Measurements from ENCODE around the gene CRAMP1. TPM values are rescaled to one million over a fixed set of nuclear protein-coding genes. Genes with fewer than 3 reads are reported as not detected.
A peak's percentile ranks its signal among the peaks of the same experiment; 100 is the strongest.

CRAMP1 gene
- total and polyA plus RNA-seq, 5 donors: 7.1 to 18.4 (median 13.2) TPM

- no peak for ATAC-seq
- Histone ChIP-seq H3K4me3 (ENCODE audit: low read length) (no peak overlapping the region), H3K9me3 (ENCODE audit: control insufficient read depth, low read length) (no peaks in the 10 kb centered on the region), H3K27ac (ENCODE audit: low read length) (no peak overlapping the region), H3K27me3 (ENCODE audit: control insufficient read depth, insufficient read depth) (no peaks in the 10 kb centered on the region), H3K4me1 (ENCODE audit: control insufficient read depth, insufficient read depth, low read length) (no peaks in the 10 kb centered on the region)
- WGBS: 94% methylated on average over 12 of the region's 12 CpGs
- intact Hi-C loops (cut with DNase I): no loop called here
- DNase-seq: no peak
Observed at GRCh38 chr16:1634541-1634940, 22.4 kb downstream of the CRAMP1 start.

- DNase-seq: no peak
- H3K4me1 ChIP-seq (ENCODE audit: control insufficient read depth, insufficient read depth, low read length): no peaks in the 10 kb centered on the region
- no peaks in the 10 kb centered on the region for H3K27me3 ChIP-seq (ENCODE audit: control insufficient read depth, insufficient read depth)
- intact Hi-C loops (cut with DNase I): no loop called here
- H3K4me3 ChIP-seq (ENCODE audit: low read length): no peak overlapping the region
- no peaks in the 10 kb centered on the region for H3K9me3 ChIP-seq (ENCODE audit: control insufficient read depth, low read length)
- 92% methylated on average over 13 of the region's 13 CpGs for WGBS
- H3K27ac ChIP-seq (ENCODE audit: low read length): no peak overlapping the region
- ATAC-seq: no peak
Observed at GRCh38 chr16:1635070-1635469, 22.9 kb downstream of the CRAMP1 start.

- Histone ChIP-seq H3K27me3 (ENCODE audit: control insufficient read depth, insufficient read depth) (no peaks in the 10 kb centered on the region), H3K9me3 (ENCODE audit: control insufficient read depth, low read length) (no peaks in the 10 kb centered on the region), H3K4me3 (ENCODE audit: low read length) (no peak overlapping the region), H3K27ac (ENCODE audit: low read length) (no peak overlapping the region), H3K4me1 (ENCODE audit: control insufficient read depth, insufficient read depth, low read length) (no peaks in the 10 kb centered on the region)
- 88% methylated on average over 11 of the region's 11 CpGs for WGBS
- no peak for DNase-seq
- intact Hi-C loops (cut with DNase I): no loop called here
- no peak for ATAC-seq
Observed at GRCh38 chr16:1637526-1637925, 25.4 kb downstream of the CRAMP1 start.

GRCh38 chr16:1638757-1639156 lies 26.6 kb downstream of the CRAMP1 start:
- H3K4me3 ChIP-seq (ENCODE audit: low read length): no peak overlapping the region
- no peak overlapping the region for H3K27ac ChIP-seq (ENCODE audit: low read length)
- H3K9me3 ChIP-seq (ENCODE audit: control insufficient read depth, low read length): no peaks in the 10 kb centered on the region
- no peaks in the 10 kb centered on the region for H3K4me1 ChIP-seq (ENCODE audit: control insufficient read depth, insufficient read depth, low read length)
- H3K27me3 ChIP-seq (ENCODE audit: control insufficient read depth, insufficient read depth): no peaks in the 10 kb centered on the region
- WGBS: 92% methylated on average over 8 of the region's 8 CpGs
- ATAC-seq: no peak
- no peak for DNase-seq
- intact Hi-C loops (cut with DNase I): no loop called here

- no peaks in the 10 kb centered on the region for H3K9me3 ChIP-seq (ENCODE audit: control insufficient read depth, low read length)
- whole genome bisulfite sequencing: 79% methylated on average over 2 of the region's 2 CpGs
- no peaks in the 10 kb centered on the region for H3K27me3 ChIP-seq (ENCODE audit: control insufficient read depth, insufficient read depth)
- no peak overlapping the region for H3K4me3 ChIP-seq (ENCODE audit: low read length)
- H3K4me1 ChIP-seq (ENCODE audit: control insufficient read depth, insufficient read depth, low read length): no peaks in the 10 kb centered on the region
- intact Hi-C loops (cut with DNase I): no loop called here
- no peak overlapping the region for H3K27ac ChIP-seq (ENCODE audit: low read length)
- no peak for ATAC-seq
- DNase-seq: no peak
Observed at GRCh38 chr16:1639282-1639681, 27.1 kb downstream of the CRAMP1 start.

- H3K4me1 ChIP-seq (ENCODE audit: control insufficient read depth, insufficient read depth, low read length): no peaks in the 10 kb centered on the region
- whole genome bisulfite sequencing: 68% methylated on average over 11 of the region's 11 CpGs
- H3K27ac ChIP-seq (ENCODE audit: low read length): no peak overlapping the region
- no peak overlapping the region for H3K4me3 ChIP-seq (ENCODE audit: low read length)
- DNase-seq (peak in 1 of 3 donors; percentile 23), ATAC-seq (no peak)
- intact Hi-C loops (cut with DNase I): no loop called here
- H3K9me3 ChIP-seq (ENCODE audit: control insufficient read depth, low read length): no peaks in the 10 kb centered on the region
- H3K27me3 ChIP-seq (ENCODE audit: control insufficient read depth, insufficient read depth): no peaks in the 10 kb centered on the region
Observed at GRCh38 chr16:1639860-1640259, 27.7 kb downstream of the CRAMP1 start.

GRCh38 chr16:1640261-1640941 lies 28.2 kb downstream of the CRAMP1 start:
- ATAC-seq (peak in 1 of 2 donors; percentile 56), DNase-seq (peak in 1 of 3 donors; percentile 47)
- 58% methylated on average over 20 of the region's 20 CpGs for WGBS

GRCh38 chr16:1641261-1641660 lies 29.1 kb downstream of the CRAMP1 start:
- Histone ChIP-seq H3K4me3 (ENCODE audit: low read length) (no peak overlapping the region), H3K27ac (ENCODE audit: low read length) (no peak overlapping the region), H3K4me1 (ENCODE audit: control insufficient read depth, insufficient read depth, low read length) (no peaks in the 10 kb centered on the region), H3K9me3 (ENCODE audit: control insufficient read depth, low read length) (no peaks in the 10 kb centered on the region), H3K27me3 (ENCODE audit: control insufficient read depth, insufficient read depth) (no peaks in the 10 kb centered on the region)
- intact Hi-C loops (cut with DNase I): no loop called here
- DNase-seq (no peak), ATAC-seq (no peak)
- 91% methylated on average over 12 of the region's 12 CpGs for WGBS

More at GRCh38 chr16:1640261-1640941, 28.2 kb downstream of the CRAMP1 start:
- peak overlapping the region; percentile 26 for H3K27ac ChIP-seq (ENCODE audit: low read length)
- H3K27me3 ChIP-seq (ENCODE audit: control insufficient read depth, insufficient read depth): no peaks in the 10 kb centered on the region
- H3K4me3 ChIP-seq (ENCODE audit: low read length): no peak overlapping the region
- intact Hi-C loops (cut with DNase I): no loop called here
- no peaks in the 10 kb centered on the region for H3K4me1 ChIP-seq (ENCODE audit: control insufficient read depth, insufficient read depth, low read length)
- no peaks in the 10 kb centered on the region for H3K9me3 ChIP-seq (ENCODE audit: control insufficient read depth, low read length)

GRCh38 chr16:1642148-1642547 lies 30.0 kb downstream of the CRAMP1 start:
- DNase-seq (no peak), ATAC-seq (peak in 1 of 2 donors; percentile 25)
- no peaks in the 10 kb centered on the region for H3K4me1 ChIP-seq (ENCODE audit: control insufficient read depth, insufficient read depth, low read length)
- no peak overlapping the region for H3K4me3 ChIP-seq (ENCODE audit: low read length)
- intact Hi-C loops (cut with DNase I): no loop called here
- WGBS: 88% methylated on average over 5 of the region's 5 CpGs
- H3K27ac ChIP-seq (ENCODE audit: low read length): no peak overlapping the region
- no peaks in the 10 kb centered on the region for H3K27me3 ChIP-seq (ENCODE audit: control insufficient read depth, insufficient read depth)
- no peaks in the 10 kb centered on the region for H3K9me3 ChIP-seq (ENCODE audit: control insufficient read depth, low read length)

GRCh38 chr16:1642753-1643152 lies 30.6 kb downstream of the CRAMP1 start:
- no peak for ATAC-seq
- intact Hi-C loops (cut with DNase I): no loop called here
- Histone ChIP-seq H3K27me3 (ENCODE audit: control insufficient read depth, insufficient read depth) (no peaks in the 10 kb centered on the region), H3K27ac (ENCODE audit: low read length) (no peak overlapping the region), H3K4me1 (ENCODE audit: control insufficient read depth, insufficient read depth, low read length) (no peaks in the 10 kb centered on the region), H3K9me3 (ENCODE audit: control insufficient read depth, low read length) (no peaks in the 10 kb centered on the region), H3K4me3 (ENCODE audit: low read length) (no peak overlapping the region)
- no peak for DNase-seq
- 93% methylated on average over 11 of the region's 11 CpGs for WGBS

GRCh38 chr16:1643521-1643920 lies 31.4 kb downstream of the CRAMP1 start:
- H3K27me3 ChIP-seq (ENCODE audit: control insufficient read depth, insufficient read depth): no peaks in the 10 kb centered on the region
- no peak overlapping the region for H3K4me3 ChIP-seq (ENCODE audit: low read length)
- WGBS: 92% methylated on average over 12 of the region's 12 CpGs
- no peaks in the 10 kb centered on the region for H3K4me1 ChIP-seq (ENCODE audit: control insufficient read depth, insufficient read depth, low read length)
- no peak overlapping the region for H3K27ac ChIP-seq (ENCODE audit: low read length)
- ATAC-seq (no peak), DNase-seq (no peak)
- no peaks in the 10 kb centered on the region for H3K9me3 ChIP-seq (ENCODE audit: control insufficient read depth, low read length)
- intact Hi-C loops (cut with DNase I): no loop called here
